Measurements from ENCODE around the gene ACSM4. TPM values are rescaled to one million over a fixed set of nuclear protein-coding genes. Genes with fewer than 3 reads are reported as not detected.

The ACSM4 gene
- total and polyA plus RNA-seq, 8 donors, result 0.15 TPM; not detected in 7

DNA sequence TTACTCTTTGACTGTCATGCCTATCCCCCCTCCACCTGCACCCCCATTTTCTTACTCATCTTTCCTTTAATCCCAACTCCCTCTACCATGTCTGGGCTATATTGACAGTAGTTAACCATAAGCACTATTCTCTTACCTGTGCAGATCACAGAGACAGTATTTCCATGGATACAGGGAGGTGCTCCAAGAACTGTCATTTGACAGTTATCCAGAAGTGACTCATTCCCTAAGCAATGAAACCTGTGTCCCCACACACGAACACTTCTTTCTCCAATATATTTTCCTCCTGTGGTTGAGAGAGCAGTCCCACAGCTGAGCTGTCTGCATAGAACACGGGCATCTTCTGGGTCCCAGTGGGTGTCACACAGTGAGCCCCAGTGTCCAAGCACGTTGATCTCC, 71.3 kb downstream of the ACSM4 start:
- Histone ChIP-seq H3K9me3 (no peaks in the 10 kb centered on the region), H3K4me1 (no peaks in the 10 kb centered on the region), H3K27ac (no peak overlapping the region), H3K36me3 (no peaks in the 10 kb centered on the region), H3K4me3 (no peak overlapping the region), H3K27me3 (peaks cover 0 to 3% of the 10 kb centered on the region in 2 donors)
- TF ChIP-seq CTCF (IDR thresholded peaks at IDR 0.05), result no peak
- no peak for ATAC-seq
- DNase-seq, result no peak
- intact Hi-C loops (cut with DNase I), result no loop called here

- Histone ChIP-seq H3K27me3 (peaks cover 0 to 3% of the 10 kb centered on the region in 2 donors), H3K4me1 (no peaks in the 10 kb centered on the region), H3K9me3 (no peaks in the 10 kb centered on the region), H3K36me3 (no peaks in the 10 kb centered on the region), H3K4me3 (no peak overlapping the region), H3K27ac (no peak overlapping the region)
- intact Hi-C loops (cut with DNase I), result no loop called here
- no peak for TF ChIP-seq CTCF (IDR thresholded peaks at IDR 0.05)
- DNase-seq (no peak), ATAC-seq (no peak)
These were observed 72.3 kb downstream of the ACSM4 start for GRCh38 chr12:7376196-7376595.

Other genes with a start within 250 kb of the ACSM4 start
- 100 to 1,000 TPM; 302 to 326 TPM for gene C1S, start 243.4 kb upstream of the ACSM4 start, total RNA-seq
- gene C1S, start 243.4 kb upstream of the ACSM4 start, polyA plus RNA-seq (ENCODE audit: insufficient read length in 6 of 6), result 100 to 1,000 TPM; 111 to 134 (median 120) TPM
- 100 to 1,000 TPM; 403 to 693 TPM for gene C1R, start 211.6 kb upstream of the ACSM4 start, total RNA-seq
- 10 to 100 TPM; 69.3 to 98.5 (median 80.1) TPM for gene C1R, start 211.6 kb upstream of the ACSM4 start, polyA plus RNA-seq (ENCODE audit: insufficient read length in 6 of 6)
- gene C1RL, start 194.9 kb upstream of the ACSM4 start, total RNA-seq, result 10 to 100 TPM; 65.9 to 72.7 TPM
- 10 to 100 TPM; 55.4 to 66.3 (median 61.4) TPM for gene C1RL, start 194.9 kb upstream of the ACSM4 start, polyA plus RNA-seq (ENCODE audit: insufficient read length in 6 of 6)
- gene RBP5, start 175.2 kb upstream of the ACSM4 start, total RNA-seq, result 1 to 10 TPM; 1.2 to 2.3 TPM
- 10 to 100 TPM; 14.2 to 26.5 (median 22.1) TPM for gene RBP5, start 175.2 kb upstream of the ACSM4 start, polyA plus RNA-seq (ENCODE audit: insufficient read length in 6 of 6)
- gene CLSTN3, start 173.7 kb upstream of the ACSM4 start, total RNA-seq, result 10 to 100 TPM; 30.3 to 45.8 TPM
- 10 to 100 TPM; 58.4 to 80.9 (median 67.0) TPM for gene CLSTN3, start 173.7 kb upstream of the ACSM4 start, polyA plus RNA-seq (ENCODE audit: insufficient read length in 6 of 6)
- gene PEX5, start 114.4 kb upstream of the ACSM4 start, total RNA-seq, result 10 to 100 TPM; 34.1 to 36.5 TPM
- 10 to 100 TPM; 45.8 to 59.4 (median 53.2) TPM for gene PEX5, start 114.4 kb upstream of the ACSM4 start, polyA plus RNA-seq (ENCODE audit: insufficient read length in 6 of 6)
- gene CD163L1, start 140.1 kb downstream of the ACSM4 start, total RNA-seq, result 1 to 10 TPM; 5.6 to 7.3 TPM
- gene CD163L1, start 140.1 kb downstream of the ACSM4 start, polyA plus RNA-seq (ENCODE audit: insufficient read length in 6 of 6), result 1 to 10 TPM; 5.0 to 8.4 (median 6.2) TPM
- gene CD163, start 199.7 kb downstream of the ACSM4 start, total RNA-seq, result 1,000 to 10,000 TPM in 1 of 2 donors, 100 to 1,000 TPM in 1; 235 to 1,041 TPM
- gene CD163, start 199.7 kb downstream of the ACSM4 start, polyA plus RNA-seq (ENCODE audit: insufficient read length in 6 of 6), result 10 to 100 TPM; 14.1 to 22.7 (median 15.9) TPM